AG09319 (cell line): ENCODE results near the gene DCAF15.

Source experiments
- DNase-seq: peaks from one replicate; pipeline ENCODE4 v3.0.0-alpha.2; 2010; ENCODE audit warnings: low read depth; ENCODE audit errors: extremely low read depth
- CTCF ChIP-seq: IDR thresholded peaks from 2 replicates; pipeline ENCODE4 v1.5.1; 2011; ENCODE audit warnings: low read depth, mild to moderate bottlenecking, inconsistent platforms, low read length, moderate library complexity

The DCAF15 gene

GRCh38 chr19:13961826-13962698 is 9.8 kb downstream of the DCAF15 start:
- no peak for DNase-seq
- no peak for TF ChIP-seq CTCF

- TF ChIP-seq CTCF = no peak
- DNase-seq = no peak
Observed at GRCh38 chr19:13962699-13963602, 10.6 kb downstream of the DCAF15 start.

GRCh38 chr19:13963603-13964105 is 11.3 kb downstream of the DCAF15 start:
- no peak for TF ChIP-seq CTCF
- DNase-seq = no peak

GRCh38 chr19:13964776-13965175 is 12.5 kb downstream of the DCAF15 start:
- no peak for DNase-seq
- no peak for TF ChIP-seq CTCF

GRCh38 chr19:13965377-13965896 is 13.1 kb downstream of the DCAF15 start:
- TF ChIP-seq CTCF = no peak
- DNase-seq = no peak

GRCh38 chr19:13965926-13966683 is 13.8 kb downstream of the DCAF15 start:
- DNase-seq = no peak

More at GRCh38 chr19:13965926-13966683, 13.8 kb downstream of the DCAF15 start:
- no peak for TF ChIP-seq CTCF
